Activated T-helper 2 cell treated with anti-CD3 and anti-CD28 coated beads, Interferon-gamma antibody, Interleukin-2, Interleukin-4, amounts not matched to agents 10 μg/mL and 5 μg/mL and 100 μg/mL, durations not matched to agents 14 hours and 24 hours and 36 hours (primary cell): ENCODE measurements around the gene PLAAT2. TPM values are rescaled to one million over a fixed set of nuclear protein-coding genes. Genes with fewer than 3 reads are reported as not detected.
"Not testable (repeated sequence)": the region's sequence is repeated elsewhere in the genome, so short reads cannot be mapped to it uniquely, and the experiment has no call there.

Experiments
- DNase-seq: peaks from one replicate; pipeline ENCODE4 v3.0.0; 2021; ENCODE audit warnings: low spot score
- H3K27ac Mint-ChIP-seq: one replicate; pipeline ENCODE4 v1.8.0; 2021; ENCODE audit warnings: mixed read lengths
- H3K27me3 Mint-ChIP-seq: one replicate; pipeline ENCODE4 v1.8.0; 2021; ENCODE audit warnings: low read depth, mixed read lengths
- H3K36me3 Mint-ChIP-seq: one replicate; pipeline ENCODE4 v1.8.0; 2021; ENCODE audit warnings: low read depth, mixed read lengths
- H3K4me1 Mint-ChIP-seq: one replicate; pipeline ENCODE4 v1.8.0; 2021; ENCODE audit warnings: low read depth, mixed read lengths
- H3K4me3 Mint-ChIP-seq: one replicate; pipeline ENCODE4 v1.8.0; 2021; ENCODE audit warnings: low read depth, mild to moderate bottlenecking, moderate library complexity, mixed read lengths
- H3K9me3 Mint-ChIP-seq: one replicate; pipeline ENCODE4 v1.8.0; 2021; ENCODE audit warnings: mixed read lengths
- intact Hi-C: fragments of 100-400 bp; cut with micrococcal nuclease; formaldehyde crosslinking; loops from one replicate; pipeline ENCODE4 v1.15.1; 2023
- total RNA-seq: library from RNA; stranded (reverse); gene quantifications from 2 replicates; pipeline ENCODE4 v1.2.3, GENCODE V29; 2022

Gene PLAAT2
- total RNA-seq, 1 donor from 2014 or later, result not detected

DNA sequence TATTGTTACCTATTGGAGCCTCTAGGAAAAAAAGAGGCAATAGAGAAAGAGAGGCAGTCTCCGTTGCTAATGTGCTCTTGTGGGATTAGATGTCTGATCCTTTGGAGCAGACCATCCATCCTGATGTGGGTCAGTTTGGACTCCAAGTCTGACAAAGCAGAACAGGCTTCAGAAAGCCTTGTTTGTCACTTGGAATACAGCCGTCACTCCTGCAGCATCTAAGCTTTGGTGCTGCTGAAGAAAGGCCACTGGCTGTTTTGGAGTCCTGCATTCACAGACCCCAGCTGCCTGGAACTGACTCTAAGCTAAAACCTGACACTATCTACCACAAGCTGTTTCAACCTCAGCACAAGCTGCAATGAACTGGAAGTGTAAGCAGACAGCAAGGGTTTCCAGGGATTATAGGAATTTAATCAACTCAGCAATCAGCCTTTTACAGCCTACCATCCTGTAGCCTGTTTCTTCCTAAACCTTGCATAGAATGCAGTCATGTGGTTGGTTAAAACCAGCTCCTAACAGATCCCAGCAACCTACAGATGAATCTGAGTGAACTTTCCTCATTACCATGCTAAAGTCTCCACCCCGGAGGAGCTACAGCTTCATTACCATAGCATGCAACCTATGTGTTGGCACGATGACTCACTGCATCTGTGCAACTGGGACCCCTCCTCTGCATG, 30.2 kb downstream of the PLAAT2 start:
- no peak for DNase-seq
- Mint-ChIP-seq H3K9me3 (no peaks in the 10 kb centered on the region), H3K4me1 (peaks cover 79% of the 10 kb centered on the region), H3K27ac (no peak overlapping the region), H3K27me3 (no peaks in the 10 kb centered on the region), H3K36me3 (no peaks in the 10 kb centered on the region), H3K4me3 (no peak overlapping the region)
- intact Hi-C loops, result loop anchor here (10.0 kb wide), 1 partner anchor 102 kb away; no protein-coding TSS in a partner anchor

- Mint-ChIP-seq H3K4me1 (peaks cover 71% of the 10 kb centered on the region), H3K27me3 (no peaks in the 10 kb centered on the region), H3K4me3 (peak overlapping the region; percentile 19), H3K27ac (peak overlapping the region; percentile 1), H3K36me3 (no peaks in the 10 kb centered on the region), H3K9me3 (no peaks in the 10 kb centered on the region)
- intact Hi-C loops, result loop anchor here (10.0 kb wide), 1 partner anchor 103 kb away; no protein-coding TSS in a partner anchor
- DNase-seq, result no peak
Observed at GRCh38 chr11:63532117-63532516, 31.1 kb downstream of the PLAAT2 start.

- intact Hi-C loops, result loop anchor here (1.0 to 10.0 kb wide), 3 partner anchors 22 to 104 kb away; no protein-coding TSS in a partner anchor
- H3K4me3 Mint-ChIP-seq, result peak overlapping the region; percentile 23
- H3K9me3 Mint-ChIP-seq, H3K36me3 Mint-ChIP-seq, H3K27me3 Mint-ChIP-seq: not testable (repeated sequence)
- DNase-seq, result peak; percentile 70
- peak overlapping the region; percentile 69 for H3K27ac Mint-ChIP-seq
- peaks cover 62% of the 10 kb centered on the region for H3K4me1 Mint-ChIP-seq
Observed at GRCh38 chr11:63531074-63531792, 31.9 kb downstream of the PLAAT2 start.

- no peak overlapping the region for H3K27ac Mint-ChIP-seq
- H3K27me3 Mint-ChIP-seq, result peaks cover 1% of the 10 kb centered on the region
- no peaks in the 10 kb centered on the region for H3K9me3 Mint-ChIP-seq
- no peak for DNase-seq
- H3K4me1 Mint-ChIP-seq, result peaks cover 51% of the 10 kb centered on the region
- no peak overlapping the region for H3K4me3 Mint-ChIP-seq
- no peaks in the 10 kb centered on the region for H3K36me3 Mint-ChIP-seq
- intact Hi-C loops, result loop anchor here (10.0 kb wide), 1 partner anchor 105 kb away; no protein-coding TSS in a partner anchor
Observed at GRCh38 chr11:63530021-63530420, 33.2 kb downstream of the PLAAT2 start.

- H3K27me3 Mint-ChIP-seq, intact Hi-C loops, H3K4me3 Mint-ChIP-seq, H3K36me3 Mint-ChIP-seq, DNase-seq, H3K27ac Mint-ChIP-seq, H3K9me3 Mint-ChIP-seq: not testable (repeated sequence)
- peaks cover 46% of the 10 kb centered on the region for H3K4me1 Mint-ChIP-seq
Observed at GRCh38 chr11:63529373-63529772, 33.8 kb downstream of the PLAAT2 start.

GRCh38 chr11:63528729-63529278, 34.4 kb downstream of the PLAAT2 start:
- intact Hi-C loops, H3K27me3 Mint-ChIP-seq, H3K4me3 Mint-ChIP-seq, H3K27ac Mint-ChIP-seq, H3K9me3 Mint-ChIP-seq, H3K36me3 Mint-ChIP-seq, DNase-seq: not testable (repeated sequence)
- peaks cover 40% of the 10 kb centered on the region for H3K4me1 Mint-ChIP-seq

GRCh38 chr11:63528156-63528555, 35.0 kb downstream of the PLAAT2 start:
- intact Hi-C loops, H3K9me3 Mint-ChIP-seq, H3K36me3 Mint-ChIP-seq, H3K27ac Mint-ChIP-seq, DNase-seq, H3K27me3 Mint-ChIP-seq, H3K4me3 Mint-ChIP-seq: not testable (repeated sequence)
- H3K4me1 Mint-ChIP-seq, result peaks cover 34% of the 10 kb centered on the region

GRCh38 chr11:63527667-63528066, 35.5 kb downstream of the PLAAT2 start:
- Mint-ChIP-seq H3K9me3 (peaks cover 4% of the 10 kb centered on the region), H3K4me1 (peaks cover 29% of the 10 kb centered on the region), H3K36me3 (peaks cover 5% of the 10 kb centered on the region), H3K27me3 (peaks cover 5% of the 10 kb centered on the region), H3K27ac (no peak overlapping the region), H3K4me3 (no peak overlapping the region)
- no peak for DNase-seq
- intact Hi-C loops, result no loop called here

GRCh38 chr11:63523151-63523550, 40.0 kb downstream of the PLAAT2 start:
- H3K27ac Mint-ChIP-seq, result no peak overlapping the region
- intact Hi-C loops, result no loop called here
- no peak overlapping the region for H3K4me3 Mint-ChIP-seq
- DNase-seq, result no peak
- peaks cover 10% of the 10 kb centered on the region for H3K9me3 Mint-ChIP-seq
- H3K36me3 Mint-ChIP-seq, result peaks cover 8% of the 10 kb centered on the region
- H3K4me1 Mint-ChIP-seq, result peaks cover 8% of the 10 kb centered on the region
- peaks cover 21% of the 10 kb centered on the region for H3K27me3 Mint-ChIP-seq

GRCh38 chr11:63521896-63522295, 41.3 kb downstream of the PLAAT2 start:
- peaks cover 8% of the 10 kb centered on the region for H3K36me3 Mint-ChIP-seq
- H3K4me3 Mint-ChIP-seq, result no peak overlapping the region
- H3K27me3 Mint-ChIP-seq, result peaks cover 21% of the 10 kb centered on the region
- peaks cover 10% of the 10 kb centered on the region for H3K4me1 Mint-ChIP-seq
- no peak overlapping the region for H3K27ac Mint-ChIP-seq
- intact Hi-C loops, result no loop called here
- DNase-seq, result no peak
- H3K9me3 Mint-ChIP-seq, result peaks cover 10% of the 10 kb centered on the region

- intact Hi-C loops, result no loop called here
- Mint-ChIP-seq H3K27ac (no peak overlapping the region), H3K9me3 (peaks cover 10% of the 10 kb centered on the region), H3K36me3 (peaks cover 8% of the 10 kb centered on the region), H3K4me1 (peaks cover 10% of the 10 kb centered on the region), H3K4me3 (no peak overlapping the region), H3K27me3 (peaks cover 20% of the 10 kb centered on the region)
- DNase-seq, result no peak
Observed at GRCh38 chr11:63520606-63521170, 42.5 kb downstream of the PLAAT2 start.

DNA sequence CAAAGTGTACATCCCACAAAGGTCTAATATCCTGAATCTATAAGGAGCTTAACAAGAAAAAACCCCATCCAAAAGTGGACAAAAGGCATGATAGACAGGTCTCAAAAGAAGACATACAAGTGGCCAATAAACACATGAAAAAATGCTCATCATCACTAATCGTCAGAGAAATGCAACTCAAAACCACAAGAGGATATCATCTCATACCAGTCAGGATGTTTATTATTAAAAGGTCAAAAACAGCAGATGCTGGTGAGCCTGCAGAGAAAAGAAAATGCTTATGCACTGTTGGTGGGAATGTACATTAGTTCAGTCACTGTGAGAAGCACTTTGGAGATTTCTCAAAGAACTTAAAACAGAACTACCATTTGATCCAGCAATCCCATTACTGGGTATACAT, 44.6 kb downstream of the PLAAT2 start:
- peaks cover 19% of the 10 kb centered on the region for H3K27me3 Mint-ChIP-seq

GRCh38 chr11:63517156-63517555, 46.0 kb downstream of the PLAAT2 start:
- intact Hi-C loops, result no loop called here
- Mint-ChIP-seq H3K36me3 (peaks cover 4% of the 10 kb centered on the region), H3K27ac (no peak overlapping the region), H3K4me1 (peaks cover 10% of the 10 kb centered on the region), H3K4me3 (no peak overlapping the region), H3K9me3 (peaks cover 5% of the 10 kb centered on the region), H3K27me3 (peaks cover 13% of the 10 kb centered on the region)
- DNase-seq, result no peak

More for the DNA sequence above, 44.6 kb downstream of the PLAAT2 start:
- DNase-seq, result no peak
- peaks cover 5% of the 10 kb centered on the region for H3K9me3 Mint-ChIP-seq
- intact Hi-C loops, result no loop called here
- peaks cover 10% of the 10 kb centered on the region for H3K4me1 Mint-ChIP-seq
- H3K36me3 Mint-ChIP-seq, result peaks cover 7% of the 10 kb centered on the region
- peak overlapping the region; percentile 33 for H3K27ac Mint-ChIP-seq
- H3K4me3 Mint-ChIP-seq, result no peak overlapping the region
